Tibial nerve (tissue), 4 donors: ENCODE results near the gene KIAA0753. TPM values are rescaled to one million over a fixed set of nuclear protein-coding genes. Genes with fewer than 3 reads are reported as not detected.

Experiments
- DNase-seq, 2 donors: peaks; one replicate each; pipeline ENCODE4 v3.0.0-alpha.2; 2019; ENCODE audit warnings: low spot score in 2 of 2
- H3K27ac ChIP-seq, 4 donors: fragments of 200-600 bp; sonication (generic) in 3 of 4; one replicate each; pipeline ENCODE4 v1.5.1; 2017 to 2019; ENCODE audit warnings: mild to moderate bottlenecking in 1 of 4
- H3K27me3 ChIP-seq, 2 donors: fragments of 200-600 bp; sonication (generic) in 1 of 2; one replicate each; pipeline versions ENCODE4 v1.5.1 to v1.6.0; 2017 to 2019
- H3K36me3 ChIP-seq, 3 donors: fragments of 200-600 bp; sonication (generic); one replicate each; pipeline ENCODE4 v1.5.1; 2018 to 2019
- H3K4me1 ChIP-seq, 4 donors: fragments of 200-600 bp; sonication (generic) in 3 of 4; one replicate each; pipeline ENCODE4 v1.5.1; 2017 to 2019
- H3K4me3 ChIP-seq, 4 donors: fragments of 200-600 bp; sonication (generic) in 3 of 4; one replicate each; pipeline ENCODE4 v1.5.1; 2017 to 2019; ENCODE audit warnings: mild to moderate bottlenecking in 1 of 4, moderate library complexity in 1 of 4
- H3K9me3 ChIP-seq, 4 donors: fragments of 200-600 bp; sonication (generic) in 3 of 4; one replicate each; pipeline ENCODE4 v1.5.1; 2017 to 2019
- CTCF ChIP-seq, 5 experiments: fragments of 200-600 bp in 3 of 5; fragments of 450-650 bp in 2 of 5; sonication (generic) in 3 of 5; IDR thresholded peaks; one replicate each; pipeline ENCODE4 v1.5.1; 2016 to 2019; ENCODE audit warnings: antibody characterized with exemption in 5 of 5, mild to moderate bottlenecking in 3 of 5, moderate library complexity in 2 of 5
- EP300 ChIP-seq, 2 donors: sonication (generic); formaldehyde crosslinking; IDR thresholded peaks; one replicate each; pipeline ENCODE4 v1.6.1; 2017; ENCODE audit warnings: antibody characterized with exemption in 2 of 2, mild to moderate bottlenecking in 1 of 2
- POLR2A ChIP-seq, 2 donors: fragments of 450-650 bp; IDR thresholded peaks; one replicate each; pipeline ENCODE4 v1.6.1; 2017; ENCODE audit warnings: antibody characterized with exemption in 2 of 2, mild to moderate bottlenecking in 2 of 2, moderate library complexity in 2 of 2
- WGBS, 2 donors: methylation state at CpG; one replicate each; pipeline ENCODE4 v1.1.5; 2018; 5-methylcytosine and 5-hydroxymethylcytosine counted together
- total RNA-seq, 4 donors: library from RNA; depleted of rRNA; stranded (reverse); fragments of >200 nt; gene quantifications; one replicate each; pipeline ENCODE4 v1.1.0, GENCODE V29; 2016

Gene KIAA0753
- total RNA-seq, 4 donors from 2014 or later = 14.1 to 24.0 (median 16.9) TPM

DNA sequence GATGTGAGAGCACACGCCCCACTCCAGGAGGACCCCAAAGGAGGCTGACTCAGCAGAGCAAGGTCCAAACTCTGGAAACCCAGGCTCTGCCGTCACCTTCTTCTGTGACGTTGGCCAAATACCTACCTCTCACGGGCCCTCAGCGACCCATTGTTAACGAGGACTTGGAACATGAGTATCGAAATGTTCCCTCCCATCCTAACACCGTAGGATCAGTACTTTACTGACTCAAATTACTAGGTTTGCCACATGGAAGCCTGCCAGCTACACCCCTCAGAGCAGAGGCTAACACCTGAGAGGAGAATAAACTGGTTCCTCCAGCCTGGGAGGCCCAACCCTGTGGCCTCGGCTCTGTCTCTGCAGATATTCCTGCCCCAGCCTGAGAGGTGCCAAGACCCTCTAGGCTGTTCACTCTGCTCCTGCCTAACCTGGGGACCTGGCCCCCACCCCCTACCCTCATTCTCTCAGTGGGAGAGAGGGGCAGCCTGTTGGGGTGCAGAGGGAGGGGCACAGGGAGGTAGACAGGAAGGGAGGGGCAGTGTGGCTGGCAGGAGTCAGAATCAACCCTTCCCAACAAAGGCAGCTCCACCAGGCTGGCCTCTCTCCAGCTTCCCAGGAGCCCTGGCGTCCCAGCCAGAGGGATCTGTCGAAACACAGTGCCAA lies 88.5 kb downstream of the KIAA0753 start:
- TF ChIP-seq CTCF (IDR thresholded peaks at IDR 0.05) = no peak
- TF ChIP-seq POLR2A (IDR thresholded peaks at IDR 0.05) = no peak
- no peak for TF ChIP-seq EP300 (IDR thresholded peaks at IDR 0.05)
- Histone ChIP-seq H3K4me1 (peaks cover 0 to 29% (median 14%) of the 10 kb centered on the region in 4 donors), H3K27me3 (peaks cover 0 to 45% of the 10 kb centered on the region in 2 donors), H3K4me3 (no peak overlapping the region), H3K27ac (no peak overlapping the region), H3K36me3 (no peaks in the 10 kb centered on the region), H3K9me3 (no peaks in the 10 kb centered on the region)
- DNase-seq = no peak
- WGBS, 2 donors = 67 to 69% methylated on average over 11 of the region's 11 CpGs

GRCh38 chr17:6551356-6551755 lies 89.2 kb downstream of the KIAA0753 start:
- TF ChIP-seq CTCF (IDR thresholded peaks at IDR 0.05) (no peak), EP300 (IDR thresholded peaks at IDR 0.05) (no peak), POLR2A (IDR thresholded peaks at IDR 0.05) (no peak)
- Histone ChIP-seq H3K27ac (no peak overlapping the region), H3K36me3 (no peaks in the 10 kb centered on the region), H3K4me1 (peaks cover 0 to 26% (median 14%) of the 10 kb centered on the region in 4 donors), H3K27me3 (peaks cover 0 to 41% of the 10 kb centered on the region in 2 donors), H3K9me3 (no peaks in the 10 kb centered on the region), H3K4me3 (no peak overlapping the region)
- DNase-seq = no peak
- WGBS, 2 donors = 80 to 82% methylated on average over 5 of the region's 5 CpGs

DNA sequence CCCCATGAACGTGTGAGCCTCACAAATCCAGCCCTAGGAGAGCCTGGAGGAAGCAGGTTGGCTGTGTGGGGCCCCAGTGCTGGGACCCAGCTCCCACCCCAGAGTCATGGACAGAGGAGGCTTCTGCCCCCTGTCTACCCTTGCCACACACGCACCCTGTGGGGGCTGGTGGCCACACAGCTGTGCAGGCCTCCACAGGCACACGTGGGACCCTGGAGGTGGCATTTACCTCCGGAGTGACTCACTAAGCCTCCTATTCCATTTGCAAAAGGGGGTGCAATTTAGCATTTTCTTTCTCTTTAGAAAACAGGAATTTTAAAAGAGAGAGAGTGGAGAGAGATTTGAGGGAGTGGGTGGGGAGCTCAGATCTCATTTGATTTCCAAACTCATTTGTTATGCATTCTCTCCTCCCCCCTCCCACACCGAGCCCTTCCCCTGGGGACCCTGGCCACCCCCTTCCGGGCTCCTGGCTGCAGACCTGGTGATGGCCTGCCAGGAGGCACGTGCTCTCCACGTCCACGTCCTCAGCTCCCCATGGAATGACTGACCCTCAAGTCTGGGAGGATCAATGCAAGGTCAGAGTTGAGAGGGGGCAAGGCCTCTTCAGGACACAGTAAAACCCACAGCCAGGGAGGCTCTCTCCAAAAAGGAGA lies 91.0 kb downstream of the KIAA0753 start:
- no peaks in the 10 kb centered on the region for H3K9me3 ChIP-seq
- H3K36me3 ChIP-seq = no peaks in the 10 kb centered on the region
- WGBS, 2 donors = 38 to 47% methylated on average over 9 of the region's 9 CpGs
- no peak overlapping the region for H3K4me3 ChIP-seq
- peaks cover 0 to 25% of the 10 kb centered on the region in 2 donors for H3K27me3 ChIP-seq
- no peak for DNase-seq
- H3K27ac ChIP-seq = no peak overlapping the region
- TF ChIP-seq POLR2A (IDR thresholded peaks at IDR 0.05) (no peak), EP300 (IDR thresholded peaks at IDR 0.05) (no peak), CTCF (IDR thresholded peaks at IDR 0.05) (no peak)
- H3K4me1 ChIP-seq = peaks cover 0 to 9% (median 0%) of the 10 kb centered on the region in 4 donors

- Histone ChIP-seq H3K36me3 (no peaks in the 10 kb centered on the region), H3K27me3 (peaks cover 0 to 17% of the 10 kb centered on the region in 2 donors), H3K9me3 (no peaks in the 10 kb centered on the region), H3K4me3 (no peak overlapping the region), H3K27ac (no peak overlapping the region), H3K4me1 (peaks cover 0 to 9% (median 0%) of the 10 kb centered on the region in 4 donors)
- WGBS, 2 donors = 51 to 53% methylated on average over 11 of the region's 11 CpGs
- DNase-seq = no peak
- TF ChIP-seq EP300 (IDR thresholded peaks at IDR 0.05) (no peak), POLR2A (IDR thresholded peaks at IDR 0.05) (no peak), CTCF (IDR thresholded peaks at IDR 0.05) (no peak)
Observed at GRCh38 chr17:6548578-6549330, 91.8 kb downstream of the KIAA0753 start.
